Gastrocnemius medialis (tissue), 4 donors: ENCODE measurements around the gene SLC22A4.

Experiments used
- CTCF ChIP-seq, 5 experiments: fragments of 450-650 bp in 3 of 5; fragments of 200-600 bp in 2 of 5; sonication (generic) in 2 of 5; IDR thresholded peaks in 4 of 5; conservative IDR thresholded peaks in 1 of 5; 1 replicate in 4 of 5; 2 replicates in 1 of 5; pipeline ENCODE4 v1.5.1; 2016 to 2019; ENCODE audit warnings: antibody characterized with exemption in 5 of 5, mild to moderate bottlenecking in 3 of 5, moderate library complexity in 3 of 5
- POLR2A ChIP-seq, 2 donors: fragments of 450-650 bp; IDR thresholded peaks; one replicate each; pipeline ENCODE4 v1.6.1; 2017; ENCODE audit warnings: antibody characterized with exemption in 2 of 2, mild to moderate bottlenecking in 2 of 2, moderate library complexity in 2 of 2

DNA sequence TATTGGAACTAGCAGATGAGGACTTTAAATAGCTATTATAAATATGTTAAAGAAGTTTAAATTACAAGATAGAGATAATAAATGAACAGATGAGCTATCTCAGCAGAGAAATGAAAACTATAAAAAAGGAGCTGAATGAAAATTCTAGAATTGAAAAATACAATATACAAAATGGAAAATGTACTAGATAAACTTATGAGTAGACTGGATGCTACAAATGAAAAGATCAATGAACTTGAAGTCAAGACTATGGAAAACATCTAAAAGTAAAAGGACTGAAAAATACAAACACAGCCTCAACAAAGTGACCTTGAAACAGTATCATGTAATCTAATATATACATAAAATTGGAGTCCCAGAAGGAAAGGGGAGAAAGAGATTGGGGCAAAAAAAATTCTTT, 47.4 kb upstream of the SLC22A4 start:
- TF ChIP-seq POLR2A (IDR thresholded peaks at IDR 0.05) = no peak
- no peak for TF ChIP-seq CTCF (IDR thresholded peaks at IDR 0.05 in 4 of 5, conservative IDR thresholded peaks at IDR 0.05 in 1 of 5)
